HL-60 (cell line): ENCODE data around the gene TVP23C.

ENCODE experiments used
- DNase-seq, 2 experiments: peaks; one replicate each; pipeline ENCODE4 v3.0.0-alpha.2; 2010 to 2020; ENCODE audit warnings: low read depth in 1 of 2, low spot score in 1 of 2
- H3K27ac ChIP-seq: fragments of 250-450 bp; sonication (Bioruptor Pico); replicated peaks from 2 replicates; pipeline ENCODE4 v1.5.1; 2020; ENCODE audit warnings: mild to moderate bottlenecking, moderate library complexity
- H3K27me3 ChIP-seq: fragments of 250-450 bp; sonication (Bioruptor Pico); 2 replicates; pipeline ENCODE4 v1.5.1; 2021; ENCODE audit warnings: mild to moderate bottlenecking, moderate library complexity; ENCODE audit not compliant: insufficient read depth, poor library complexity, severe bottlenecking
- H3K4me3 ChIP-seq: replicated peaks from 2 replicates; pipeline ENCODE4 v1.5.1; 2011; ENCODE audit warnings: mild to moderate bottlenecking, control low read depth, low read length; ENCODE audit not compliant: insufficient read depth
- CTCF ChIP-seq: IDR thresholded peaks from one replicate; pipeline ENCODE4 v1.5.1; 2011; ENCODE audit warnings: low read length, control low read depth, inconsistent platforms; ENCODE audit not compliant: insufficient read depth
- GABPA ChIP-seq: IDR thresholded peaks from 2 replicates; pipeline ENCODE4 v1.6.1; 2012; ENCODE audit warnings: low read depth
- POLR2AphosphoS5 ChIP-seq: IDR thresholded peaks from 2 replicates; pipeline ENCODE4 v1.6.1; 2012; ENCODE audit warnings: low read depth
- REST ChIP-seq: IDR thresholded peaks from 2 replicates; pipeline ENCODE4 v1.6.1; 2012; ENCODE audit warnings: low read depth; ENCODE audit not compliant: insufficient replicate concordance
- SPI1 ChIP-seq: IDR thresholded peaks from 2 replicates; pipeline ENCODE4 v1.6.1; 2012; ENCODE audit warnings: low read depth, mild to moderate bottlenecking, borderline replicate concordance

Gene TVP23C

GRCh38 chr17:15501282-15501681, 62.0 kb downstream of the TVP23C start:
- TF ChIP-seq GABPA (no peak), SPI1 (no peak), CTCF (no peak), POLR2AphosphoS5 (no peak), REST (no peak)
- H3K27me3 ChIP-seq: no peaks in the 10 kb centered on the region

GRCh38 chr17:15498107-15498506, 65.2 kb downstream of the TVP23C start:
- Histone ChIP-seq H3K4me3 (no peak overlapping the region), H3K27me3 (no peaks in the 10 kb centered on the region), H3K27ac (no peak overlapping the region)
- DNase-seq: no peak
- no peak for TF ChIP-seq SPI1
- no peak for TF ChIP-seq CTCF
- no peak for TF ChIP-seq GABPA
- TF ChIP-seq POLR2AphosphoS5: no peak
- no peak for TF ChIP-seq REST

More at GRCh38 chr17:15501282-15501681, 62.0 kb downstream of the TVP23C start:
- Histone ChIP-seq H3K27ac (no peak overlapping the region), H3K4me3 (no peak overlapping the region)
- no peak for DNase-seq

GRCh38 chr17:15496735-15497670, 66.3 kb downstream of the TVP23C start:
- Histone ChIP-seq H3K27me3 (no peaks in the 10 kb centered on the region), H3K27ac (no peak overlapping the region), H3K4me3 (no peak overlapping the region)
- TF ChIP-seq GABPA: no peak
- no peak for DNase-seq

GRCh38 chr17:15494821-15495220, 68.5 kb downstream of the TVP23C start:
- no peak for DNase-seq
- Histone ChIP-seq H3K27ac (no peak overlapping the region), H3K27me3 (no peaks in the 10 kb centered on the region), H3K4me3 (no peak overlapping the region)
- no peak for TF ChIP-seq CTCF
- TF ChIP-seq REST: no peak
- TF ChIP-seq POLR2AphosphoS5: no peak
- TF ChIP-seq GABPA: no peak
- TF ChIP-seq SPI1: no peak
